Gastroesophageal sphincter (tissue), 4 donors: ENCODE data around the gene SPON1. TPM values are rescaled to one million over a fixed set of nuclear protein-coding genes. Genes with fewer than 3 reads are reported as not detected.

Source experiments
- ATAC-seq: fragments of 150-250 bp; one replicate; pipeline ENCODE4 v1.9.1; 2016; ENCODE audit warnings: mild to moderate bottlenecking, moderate library complexity
- H3K27ac ChIP-seq, 4 donors: fragments of 200-600 bp; sonication (generic) in 3 of 4; 1 replicate in 3 of 4; 2 replicates in 1 of 4; pipeline ENCODE4 v1.5.1; 2016 to 2019
- H3K27me3 ChIP-seq: fragments of 200-600 bp; sonication (generic); one replicate; pipeline ENCODE4 v1.5.1; 2019
- H3K36me3 ChIP-seq, 2 donors: fragments of 200-600 bp; sonication (generic); one replicate each; pipeline ENCODE4 v1.5.1; 2019; ENCODE audit warnings: control low read depth in 1 of 2
- H3K4me1 ChIP-seq, 3 donors: fragments of 200-600 bp; sonication (generic); 1 replicate in 2 of 3; 2 replicates in 1 of 3; pipeline ENCODE4 v1.5.1; 2016 to 2019; ENCODE audit warnings: control low read depth in 2 of 3
- H3K4me3 ChIP-seq, 2 donors: fragments of 200-600 bp; sonication (generic); one replicate each; pipeline ENCODE4 v1.5.1; 2019; ENCODE audit warnings: mild to moderate bottlenecking in 1 of 2, moderate library complexity in 1 of 2
- H3K9me3 ChIP-seq, 3 donors: fragments of 200-600 bp; sonication (generic); one replicate each; pipeline ENCODE4 v1.5.1; 2017 to 2019; ENCODE audit warnings: control low read depth in 2 of 3
- CTCF ChIP-seq, 4 experiments: fragments of 200-600 bp in 2 of 4; fragments of 450-650 bp in 2 of 4; sonication (generic) in 1 of 4; IDR thresholded peaks; one replicate each; pipeline ENCODE4 v1.5.1; 2017 to 2019; ENCODE audit warnings: antibody characterized with exemption in 4 of 4, mild to moderate bottlenecking in 2 of 4, moderate library complexity in 2 of 4
- EP300 ChIP-seq: sonication (generic); formaldehyde crosslinking; IDR thresholded peaks from one replicate; pipeline ENCODE4 v1.6.1; 2017; ENCODE audit warnings: antibody characterized with exemption, mild to moderate bottlenecking
- POLR2A ChIP-seq, 2 donors: fragments of 450-650 bp; IDR thresholded peaks; one replicate each; pipeline ENCODE4 v1.6.1; 2017; ENCODE audit warnings: antibody characterized with exemption in 2 of 2, mild to moderate bottlenecking in 2 of 2, moderate library complexity in 1 of 2
- POLR2AphosphoS5 ChIP-seq: sonication (generic); formaldehyde crosslinking; IDR thresholded peaks from one replicate; pipeline ENCODE4 v1.6.1; 2017; ENCODE audit warnings: antibody characterized with exemption
- WGBS, 2 donors: methylation state at CpG; one replicate each; pipeline ENCODE4 v1.1.5; 2018; ENCODE audit warnings: low coverage in 1 of 2; 5-methylcytosine and 5-hydroxymethylcytosine counted together
- total RNA-seq, 4 donors: library from RNA; depleted of rRNA; stranded (reverse); fragments of >200 nt; gene quantifications; one replicate each; pipeline ENCODE4 v1.1.0, GENCODE V29; 2016

Gene SPON1
- total RNA-seq, 4 donors from 2014 or later, result 11.0 to 121 (median 64.6) TPM

DNA sequence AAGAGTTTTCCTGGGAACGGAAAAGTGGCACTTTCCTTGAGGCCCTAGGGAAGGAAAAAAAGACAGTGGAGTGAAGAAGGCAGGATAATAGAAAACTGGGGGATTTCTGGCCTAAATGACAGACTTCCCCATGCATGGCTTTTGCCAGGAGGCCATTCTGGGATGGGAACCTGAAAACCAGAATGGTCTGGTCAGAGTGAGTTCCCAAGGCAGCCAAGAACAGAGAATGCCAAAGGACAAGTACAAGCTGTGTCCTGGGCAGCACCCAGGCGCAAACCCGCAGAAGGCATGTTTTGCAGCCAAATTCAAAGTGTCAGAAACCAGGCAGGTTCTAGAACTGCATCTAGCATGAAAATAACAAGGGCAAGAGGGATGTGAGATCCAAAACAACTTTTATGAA, 162.4 kb downstream of the SPON1 start:
- H3K27ac ChIP-seq, result no peak overlapping the region
- WGBS, 2 donors, result 79 to 80% methylated on average over 1 to 3 of the region's 3 CpGs
- H3K27me3 ChIP-seq, result no peaks in the 10 kb centered on the region
- H3K9me3 ChIP-seq, result no peaks in the 10 kb centered on the region
- TF ChIP-seq POLR2AphosphoS5 (no peak), CTCF (IDR thresholded peaks at IDR 0.05) (no peak)
- no peaks in the 10 kb centered on the region for H3K36me3 ChIP-seq
- H3K4me1 ChIP-seq, result no peaks in the 10 kb centered on the region
- ATAC-seq, result no peak
- H3K4me3 ChIP-seq, result no peak overlapping the region

DNA sequence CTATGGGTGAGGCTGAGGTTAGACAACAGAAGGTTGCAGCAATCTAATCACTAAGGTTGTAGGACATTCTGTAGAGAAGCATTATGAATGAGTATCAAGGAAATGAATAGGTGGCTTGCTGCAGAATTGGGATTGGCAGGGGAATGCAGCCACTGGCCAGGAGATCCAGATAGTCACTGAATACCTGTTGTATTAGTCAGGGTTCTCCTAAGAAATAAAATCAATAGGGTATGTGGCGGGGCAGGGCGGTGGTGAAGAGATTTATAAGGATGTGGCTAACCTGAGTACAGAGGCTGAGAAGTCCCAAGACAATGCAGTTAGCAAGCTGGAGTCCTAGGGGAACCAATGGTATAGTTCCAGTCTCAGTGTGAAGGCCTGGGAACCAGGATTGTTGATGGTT, 163.0 kb downstream of the SPON1 start:
- no peak for TF ChIP-seq POLR2A (IDR thresholded peaks at IDR 0.05)
- no peak for TF ChIP-seq EP300
- no peak overlapping the region for H3K27ac ChIP-seq
- no peak for ATAC-seq
- no peaks in the 10 kb centered on the region for H3K36me3 ChIP-seq
- H3K27me3 ChIP-seq, result no peaks in the 10 kb centered on the region
- H3K4me1 ChIP-seq, result no peaks in the 10 kb centered on the region
- WGBS, 2 donors, result 100% methylated on average over 2 of the region's 2 CpGs
- H3K9me3 ChIP-seq, result no peaks in the 10 kb centered on the region
- H3K4me3 ChIP-seq, result no peak overlapping the region

GRCh38 chr11:14127679-14128078, 165.2 kb downstream of the SPON1 start:
- H3K27me3 ChIP-seq, result no peaks in the 10 kb centered on the region
- TF ChIP-seq EP300, result no peak
- TF ChIP-seq POLR2A (IDR thresholded peaks at IDR 0.05), result no peak
- no peak for TF ChIP-seq POLR2AphosphoS5
- no peaks in the 10 kb centered on the region for H3K9me3 ChIP-seq
- H3K4me1 ChIP-seq, result no peaks in the 10 kb centered on the region
- WGBS, 2 donors, result 77 to 94% methylated on average over 3 to 4 of the region's 4 CpGs
- no peak overlapping the region for H3K27ac ChIP-seq
- H3K36me3 ChIP-seq, result no peaks in the 10 kb centered on the region
- no peak for ATAC-seq
- H3K4me3 ChIP-seq, result no peak overlapping the region

- H3K36me3 ChIP-seq, result no peaks in the 10 kb centered on the region
- ATAC-seq, result no peak
- H3K27me3 ChIP-seq, result no peaks in the 10 kb centered on the region
- no peak overlapping the region for H3K4me3 ChIP-seq
- H3K4me1 ChIP-seq, result no peaks in the 10 kb centered on the region
- H3K9me3 ChIP-seq, result no peaks in the 10 kb centered on the region
- 41 to 56% methylated on average over 4 of the region's 4 CpGs for WGBS, 2 donors
- no peak overlapping the region for H3K27ac ChIP-seq
- TF ChIP-seq CTCF (IDR thresholded peaks at IDR 0.05) (no peak), POLR2A (IDR thresholded peaks at IDR 0.05) (no peak), EP300 (no peak), POLR2AphosphoS5 (no peak)
Measured at GRCh38 chr11:14132312-14132711, 169.8 kb downstream of the SPON1 start.

GRCh38 chr11:14133381-14133780, 170.9 kb downstream of the SPON1 start:
- no peak overlapping the region for H3K4me3 ChIP-seq
- TF ChIP-seq POLR2AphosphoS5, result no peak
- TF ChIP-seq POLR2A (IDR thresholded peaks at IDR 0.05), result no peak
- no peak for TF ChIP-seq CTCF (IDR thresholded peaks at IDR 0.05)
- no peak for TF ChIP-seq EP300
- H3K27me3 ChIP-seq, result no peaks in the 10 kb centered on the region
- no peak overlapping the region for H3K27ac ChIP-seq
- ATAC-seq, result no peak
- H3K9me3 ChIP-seq, result no peaks in the 10 kb centered on the region
- H3K36me3 ChIP-seq, result no peaks in the 10 kb centered on the region
- WGBS, 2 donors, result 92 to 100% methylated on average over 3 to 4 of the region's 4 CpGs
- H3K4me1 ChIP-seq, result no peaks in the 10 kb centered on the region

DNA sequence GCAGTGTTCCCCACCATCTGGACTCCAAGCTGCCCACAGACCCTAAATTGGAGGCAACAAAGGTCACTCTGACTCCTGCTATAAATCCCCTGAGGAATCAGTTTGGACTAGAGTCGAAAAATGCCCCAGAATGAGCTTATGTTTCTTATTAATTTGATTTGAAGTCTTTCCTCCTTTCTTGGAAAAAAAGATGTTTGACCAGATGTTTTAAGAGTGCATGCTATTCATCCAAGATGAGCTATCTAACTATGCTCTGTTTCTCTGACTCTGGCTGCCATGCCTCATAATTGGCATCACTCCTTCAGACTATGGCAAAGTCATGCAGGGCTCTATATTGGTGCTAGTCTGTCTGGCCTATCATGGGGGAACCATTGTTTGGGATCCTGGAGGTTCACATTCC, 174.0 kb downstream of the SPON1 start:
- H3K27me3 ChIP-seq, result no peaks in the 10 kb centered on the region
- H3K36me3 ChIP-seq, result no peaks in the 10 kb centered on the region
- H3K4me1 ChIP-seq, result no peaks in the 10 kb centered on the region
- TF ChIP-seq POLR2A (IDR thresholded peaks at IDR 0.05), result no peak
- TF ChIP-seq POLR2AphosphoS5, result no peak
- no peak for TF ChIP-seq EP300
- TF ChIP-seq CTCF (IDR thresholded peaks at IDR 0.05), result no peak
- no peak overlapping the region for H3K27ac ChIP-seq
- ATAC-seq, result no peak
- H3K9me3 ChIP-seq, result no peaks in the 10 kb centered on the region
- H3K4me3 ChIP-seq, result no peak overlapping the region
- 83 to 86% methylated on average over 1 of the region's 1 CpG for WGBS, 2 donors
